Posterior vena cava (tissue), 2 donors: Measurements from ENCODE around the gene SMG9. TPM values are rescaled to one million over a fixed set of nuclear protein-coding genes. Genes with fewer than 3 reads are reported as not detected.
A peak's percentile ranks its signal among the peaks of the same experiment; 100 is the strongest.

ENCODE experiments used
- DNase-seq: peaks from one replicate; pipeline ENCODE4 v3.0.0-alpha.2; 2020; ENCODE audit warnings: low spot score
- intact Hi-C, 2 donors: fragments of 100-400 bp; cut with DNase I; formaldehyde crosslinking; loops; one replicate each; pipeline versions ENCODE4 v1.14.1 to v1.14.2; 2022 to 2023
- long read RNA-seq, 2 donors: library from polyadenylated mRNA; unstranded; transcript quantifications; one replicate each; pipeline ENCODE4 v2.0.0, GENCODE V29; 2020 to 2021
- total RNA-seq, 2 donors: library from RNA; stranded (reverse); fragmentation: NEBNext Ultra II Directional; extraction: Animal tissue kit (Norgen Biotek cat#: 25700); gene quantifications; one replicate each; pipeline ENCODE4 v1.2.1, GENCODE V29; 2021
- donor health status: DM: yes; HTN: yes; CAD: no.
- donor health status: DM: yes; HTN: yes; CAD: no.

Gene SMG9
- 10 to 100 TPM; 35.3 to 40.4 TPM for total RNA-seq
- long read RNA-seq, donor 1, full-length matches to known transcripts, result 1 of 2 reads
- long read RNA-seq, donor 1, partial matches to known transcripts, result 1 of 2 reads
- long read RNA-seq, donor 1, other reads (novel, unspliced or antisense), result 0 of 2 reads
- long read RNA-seq, donor 2, full-length matches to known transcripts, result 12 of 38 reads
- long read RNA-seq, donor 2, partial matches to known transcripts, result 22 of 38 reads
- long read RNA-seq, donor 2, other reads (novel, unspliced or antisense), result 4 of 38 reads

- peak; percentile 100 for DNase-seq
- intact Hi-C loops, result no loop called here
Measured at GRCh38 chr19:43754503-43755255, at the start of gene SMG9. Gene SMG9 (minus strand): TSS chr19:43754962. CDS start chr19:43750741, 4,221 bp downstream.

- no peak for DNase-seq
- intact Hi-C loops, result no loop called here
Measured at GRCh38 chr19:43804432-43804831, 49.7 kb upstream of the SMG9 start.

- intact Hi-C loops, result no loop called here
- no peak for DNase-seq
Measured at GRCh38 chr19:43802216-43802951, 47.6 kb upstream of the SMG9 start, which contains the start of gene LYPD5. Gene LYPD5 (minus strand): TSS chr19:43802447. CDS start chr19:43802380, 67 bp downstream.

- DNase-seq, result no peak
- intact Hi-C loops, result no loop called here
Measured at GRCh38 chr19:43799502-43800142, 44.9 kb upstream of the SMG9 start.

GRCh38 chr19:43798546-43799409 lies 44.0 kb upstream of the SMG9 start:
- intact Hi-C loops, result no loop called here
- DNase-seq, result peak; percentile 80

- intact Hi-C loops, result no loop called here
- no peak for DNase-seq
Measured at GRCh38 chr19:43798026-43798545, 43.3 kb upstream of the SMG9 start.

GRCh38 chr19:43797556-43797955 lies 42.8 kb upstream of the SMG9 start:
- intact Hi-C loops, result no loop called here
- DNase-seq, result no peak

GRCh38 chr19:43797118-43797517 lies 42.4 kb upstream of the SMG9 start:
- DNase-seq, result no peak
- intact Hi-C loops, result no loop called here

GRCh38 chr19:43790587-43790986 lies 35.8 kb upstream of the SMG9 start:
- intact Hi-C loops, result no loop called here
- no peak for DNase-seq

- no peak for DNase-seq
- intact Hi-C loops, result no loop called here
Measured at GRCh38 chr19:43789029-43789428, 34.3 kb upstream of the SMG9 start.

GRCh38 chr19:43786665-43787064 lies 31.9 kb upstream of the SMG9 start:
- intact Hi-C loops, result no loop called here
- DNase-seq, result no peak

GRCh38 chr19:43784981-43785808 lies 30.4 kb upstream of the SMG9 start:
- DNase-seq, result peak; percentile 87
- intact Hi-C loops, result loop anchor here (2.0 to 5.0 kb wide), 2 partner anchors 38 to 40 kb away; no protein-coding TSS in a partner anchor

GRCh38 chr19:43784241-43784980 lies 29.6 kb upstream of the SMG9 start:
- DNase-seq, result peak; percentile 92
- intact Hi-C loops, result loop anchor here (2.0 to 5.0 kb wide), 2 partner anchors 37 to 40 kb away; no protein-coding TSS in a partner anchor

GRCh38 chr19:43783636-43784035 lies 28.9 kb upstream of the SMG9 start:
- DNase-seq, result no peak
- intact Hi-C loops, result loop anchor here (2.0 to 5.0 kb wide), 2 partner anchors 36 to 39 kb away; no protein-coding TSS in a partner anchor

GRCh38 chr19:43782689-43783231 lies 28.0 kb upstream of the SMG9 start:
- intact Hi-C loops, result loop anchor here in 1 of 2 donors (5.0 kb wide), 1 partner anchor 35 kb away; no protein-coding TSS in a partner anchor
- DNase-seq, result no peak

GRCh38 chr19:43782311-43782660 lies 27.5 kb upstream of the SMG9 start:
- intact Hi-C loops, result loop anchor here in 1 of 2 donors (5.0 kb wide), 1 partner anchor 35 kb away; no protein-coding TSS in a partner anchor
- DNase-seq, result no peak
